GM12878 (cell line): ENCODE measurements around the gene FOXJ1.

Source experiments
- MAX ChIP-seq: IDR thresholded peaks from 2 replicates; pipeline ENCODE4 v1.6.1; 2012; ENCODE audit warnings: low read depth, low read length, improper control_type of control experiment
- POLR2A ChIP-seq: IDR thresholded peaks from 2 replicates; pipeline ENCODE4 v1.6.1; 2011; ENCODE audit warnings: low read depth, mild to moderate bottlenecking, low read length
- RAD21 ChIP-seq: IDR thresholded peaks from 2 replicates; pipeline ENCODE4 v1.6.1; 2011; ENCODE audit warnings: mild to moderate bottlenecking, low read depth, low read length, moderate library complexity; ENCODE audit not compliant: insufficient read depth
- YBX1 ChIP-seq: fragments of 450-650 bp; IDR thresholded peaks from 2 replicates; pipeline ENCODE4 v1.6.1; 2016; ENCODE audit warnings: antibody characterized with exemption
- ZBTB11 ChIP-seq: fragments of 450-650 bp; formaldehyde crosslinking; IDR thresholded peaks from 2 replicates; pipeline ENCODE4 v1.5.0; 2022; ENCODE audit warnings: mild to moderate bottlenecking, missing genetic modification characterization
- TF ChIP-seq, protein P1 (sequence below), 3 experiments: IDR thresholded peaks in 2 of 3; conservative IDR thresholded peaks in 1 of 3; 2 replicates each; pipeline ENCODE4 v1.5.1; 2011; ENCODE audit warnings: low read depth in 3 of 3, low read length in 3 of 3, mild to moderate bottlenecking in 3 of 3, control low read depth in 2 of 3, moderate library complexity in 2 of 3, inconsistent platforms in 1 of 3, mixed read lengths in 1 of 3; ENCODE audit not compliant: control insufficient read depth in 2 of 3, insufficient read depth in 1 of 3; ENCODE audit errors: extremely low read depth in 1 of 3

DNA sequence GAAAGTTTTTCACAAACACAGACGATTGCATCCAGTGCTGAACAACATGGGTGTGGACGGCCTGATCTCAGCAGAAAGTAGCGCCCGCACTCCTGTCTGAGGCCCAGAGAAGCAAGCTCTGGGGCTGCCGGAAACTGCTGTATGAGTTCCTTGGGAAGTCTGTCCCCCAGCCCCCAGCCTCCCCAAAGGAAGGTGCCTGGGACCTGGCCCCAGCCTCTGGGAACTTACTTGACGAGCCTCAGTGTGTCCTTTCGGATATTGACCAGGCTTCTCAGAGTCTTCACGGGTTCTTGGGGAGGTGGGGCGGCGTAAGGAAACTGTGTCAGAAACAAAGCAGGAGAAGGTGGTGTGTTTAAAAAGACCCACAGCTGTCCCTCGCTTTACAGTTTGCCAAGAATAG, 32.4 kb upstream of the FOXJ1 start:
- TF ChIP-seq POLR2A (no peak), ZBTB11 (CRISPR knock-in tag) (no peak), RAD21 (no peak), YBX1 (no peak), MAX (no peak)
- TF ChIP-seq, protein P1, sequence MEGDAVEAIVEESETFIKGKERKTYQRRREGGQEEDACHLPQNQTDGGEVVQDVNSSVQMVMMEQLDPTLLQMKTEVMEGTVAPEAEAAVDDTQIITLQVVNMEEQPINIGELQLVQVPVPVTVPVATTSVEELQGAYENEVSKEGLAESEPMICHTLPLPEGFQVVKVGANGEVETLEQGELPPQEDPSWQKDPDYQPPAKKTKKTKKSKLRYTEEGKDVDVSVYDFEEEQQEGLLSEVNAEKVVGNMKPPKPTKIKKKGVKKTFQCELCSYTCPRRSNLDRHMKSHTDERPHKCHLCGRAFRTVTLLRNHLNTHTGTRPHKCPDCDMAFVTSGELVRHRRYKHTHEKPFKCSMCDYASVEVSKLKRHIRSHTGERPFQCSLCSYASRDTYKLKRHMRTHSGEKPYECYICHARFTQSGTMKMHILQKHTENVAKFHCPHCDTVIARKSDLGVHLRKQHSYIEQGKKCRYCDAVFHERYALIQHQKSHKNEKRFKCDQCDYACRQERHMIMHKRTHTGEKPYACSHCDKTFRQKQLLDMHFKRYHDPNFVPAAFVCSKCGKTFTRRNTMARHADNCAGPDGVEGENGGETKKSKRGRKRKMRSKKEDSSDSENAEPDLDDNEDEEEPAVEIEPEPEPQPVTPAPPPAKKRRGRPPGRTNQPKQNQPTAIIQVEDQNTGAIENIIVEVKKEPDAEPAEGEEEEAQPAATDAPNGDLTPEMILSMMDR (IDR thresholded peaks at IDR 0.05 in 2 of 3, conservative IDR thresholded peaks at IDR 0.05 in 1 of 3; ENCODE audit: control insufficient read depth in 2 of 3, extremely low read depth in 1 of 3, insufficient read depth in 1 of 3, low read depth in 3 of 3, low read length in 3 of 3), result no peak
